ENCODE data around the gene ASTN2.

ASTN2 gene

GRCh38 chr9:116451500-116452115 is 963.2 kb downstream of the ASTN2 start:
- H3K27ac ChIP-seq (ENCODE audit: low read length): no peak overlapping the region
- DNase-seq: no peak

DNA sequence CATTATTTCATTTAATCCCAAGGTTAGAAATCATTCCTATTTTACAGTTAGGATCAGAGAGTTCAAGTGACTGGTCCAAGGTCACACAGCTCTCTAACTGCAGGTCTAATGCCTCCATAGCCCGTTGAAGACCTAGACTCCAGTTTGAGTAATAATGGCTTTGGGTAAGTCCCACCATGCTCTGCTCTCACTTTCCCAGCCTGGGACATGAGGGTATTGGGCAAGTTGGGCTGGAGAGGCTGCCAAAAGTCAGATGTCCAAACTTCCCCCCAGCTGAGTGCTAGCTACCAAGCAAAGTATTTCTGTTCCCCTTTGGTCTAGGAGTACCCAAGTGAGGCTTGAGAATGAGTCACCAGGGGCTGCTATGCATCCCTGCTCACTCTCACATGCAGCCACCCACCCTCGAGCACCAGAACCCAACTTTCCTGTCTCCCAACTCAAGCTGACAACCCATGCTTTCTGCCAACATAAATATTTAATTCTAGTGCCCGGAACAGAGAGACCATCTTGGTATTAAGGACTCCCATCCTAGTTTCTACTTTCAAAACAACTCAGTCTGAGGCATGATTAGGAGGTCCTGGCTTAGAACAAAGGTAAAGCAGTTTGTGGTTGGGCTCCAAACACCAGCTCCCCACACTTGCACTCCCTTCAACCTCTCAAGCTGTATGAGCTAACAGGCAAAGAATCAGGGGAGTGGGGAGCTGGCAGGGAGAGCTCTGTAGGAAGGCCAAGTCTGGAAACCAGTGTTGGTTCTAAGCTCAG is 964.3 kb downstream of the ASTN2 start:
- Histone ChIP-seq H3K4me2 (ENCODE audit: low read depth, low read length) (no peak overlapping the region), H3K36me3 (replicated peaks; ENCODE audit: insufficient read depth, low read length) (no peaks in the 10 kb centered on the region), H3K79me2 (ENCODE audit: low read length) (no peaks in the 10 kb centered on the region), H3K9me2 (replicated peaks; ENCODE audit: insufficient read depth, low read length) (no peaks in the 10 kb centered on the region), H3K4me3 (ENCODE audit: low read length) (no peak overlapping the region), H3K4me1 (ENCODE audit: low read length) (no peaks in the 10 kb centered on the region), H4K20me1 (ENCODE audit: insufficient read depth, low read length) (no peaks in the 10 kb centered on the region), H3K27me3 (replicated peaks; ENCODE audit: insufficient read depth, low read length) (no peaks in the 10 kb centered on the region), H3K9ac (ENCODE audit: low read length) (no peak overlapping the region), H3F3A (ENCODE audit: insufficient read depth, low read length) (no peaks in the 10 kb centered on the region), H3K27ac (ENCODE audit: low read length) (no peak overlapping the region), H2AFZ (ENCODE audit: low read length) (no peak overlapping the region), H3K9me3 (replicated peaks; ENCODE audit: insufficient read depth, low read length) (no peaks in the 10 kb centered on the region)
- TF ChIP-seq EZH2phosphoT487 (IDR thresholded peaks at IDR 0.05; ENCODE audit: low read length) (no peak), EZH2 (optimal IDR thresholded peaks at IDR 0.05; ENCODE audit: low read depth, low read length) (no peak), CTCF (IDR thresholded peaks at IDR 0.05; ENCODE audit: low read length) (no peak)
- no peak for DNase-seq

More at GRCh38 chr9:116451500-116452115, 963.2 kb downstream of the ASTN2 start:
- Histone ChIP-seq H3K4me2 (ENCODE audit: low read depth, low read length) (no peak overlapping the region), H3K9ac (ENCODE audit: low read length) (no peak overlapping the region), H3F3A (ENCODE audit: insufficient read depth, low read length) (no peaks in the 10 kb centered on the region), H3K4me1 (ENCODE audit: low read length) (no peaks in the 10 kb centered on the region), H2AFZ (ENCODE audit: low read length) (no peak overlapping the region), H3K36me3 (replicated peaks; ENCODE audit: insufficient read depth, low read length) (no peaks in the 10 kb centered on the region), H3K27me3 (replicated peaks; ENCODE audit: insufficient read depth, low read length) (no peaks in the 10 kb centered on the region), H3K79me2 (ENCODE audit: low read length) (no peaks in the 10 kb centered on the region), H4K20me1 (ENCODE audit: insufficient read depth, low read length) (no peaks in the 10 kb centered on the region), H3K9me2 (replicated peaks; ENCODE audit: insufficient read depth, low read length) (no peaks in the 10 kb centered on the region), H3K9me3 (replicated peaks; ENCODE audit: insufficient read depth, low read length) (no peaks in the 10 kb centered on the region), H3K4me3 (ENCODE audit: low read length) (no peak overlapping the region)
- TF ChIP-seq EZH2phosphoT487 (IDR thresholded peaks at IDR 0.05; ENCODE audit: low read length) (no peak), EZH2 (optimal IDR thresholded peaks at IDR 0.05; ENCODE audit: low read depth, low read length) (no peak), CTCF (IDR thresholded peaks at IDR 0.05; ENCODE audit: low read length) (no peak)

- H3K9me2 ChIP-seq (replicated peaks; ENCODE audit: insufficient read depth, low read length): no peaks in the 10 kb centered on the region
- TF ChIP-seq EZH2 (optimal IDR thresholded peaks at IDR 0.05; ENCODE audit: low read depth, low read length) (no peak), CTCF (IDR thresholded peaks at IDR 0.05; ENCODE audit: low read length) (no peak), EZH2phosphoT487 (IDR thresholded peaks at IDR 0.05; ENCODE audit: low read length) (no peak)
- no peaks in the 10 kb centered on the region for H3K9me3 ChIP-seq (replicated peaks; ENCODE audit: insufficient read depth, low read length)
Measured at GRCh38 chr9:116449949-116450348, 964.9 kb downstream of the ASTN2 start.

More at GRCh38 chr9:116449949-116450348, 964.9 kb downstream of the ASTN2 start:
- DNase-seq: no peak
- Histone ChIP-seq H3F3A (ENCODE audit: insufficient read depth, low read length) (no peaks in the 10 kb centered on the region), H3K4me1 (ENCODE audit: low read length) (no peaks in the 10 kb centered on the region), H3K27me3 (replicated peaks; ENCODE audit: insufficient read depth, low read length) (no peaks in the 10 kb centered on the region), H3K79me2 (ENCODE audit: low read length) (no peaks in the 10 kb centered on the region), H3K27ac (ENCODE audit: low read length) (no peak overlapping the region), H3K36me3 (replicated peaks; ENCODE audit: insufficient read depth, low read length) (no peaks in the 10 kb centered on the region), H3K4me2 (ENCODE audit: low read depth, low read length) (no peak overlapping the region), H4K20me1 (ENCODE audit: insufficient read depth, low read length) (no peaks in the 10 kb centered on the region), H3K9ac (ENCODE audit: low read length) (no peak overlapping the region), H2AFZ (ENCODE audit: low read length) (no peak overlapping the region), H3K4me3 (ENCODE audit: low read length) (no peak overlapping the region)

Data from MM.1S (cell line).